NCI-H1930 (cell line): ENCODE results near the gene CRACDL.

Source experiments
- DNase-seq, 2 experiments: peaks; one replicate each; lab custom pipeline; 2025; lab: John Stamatoyannopoulos, UW

The CRACDL gene

DNA sequence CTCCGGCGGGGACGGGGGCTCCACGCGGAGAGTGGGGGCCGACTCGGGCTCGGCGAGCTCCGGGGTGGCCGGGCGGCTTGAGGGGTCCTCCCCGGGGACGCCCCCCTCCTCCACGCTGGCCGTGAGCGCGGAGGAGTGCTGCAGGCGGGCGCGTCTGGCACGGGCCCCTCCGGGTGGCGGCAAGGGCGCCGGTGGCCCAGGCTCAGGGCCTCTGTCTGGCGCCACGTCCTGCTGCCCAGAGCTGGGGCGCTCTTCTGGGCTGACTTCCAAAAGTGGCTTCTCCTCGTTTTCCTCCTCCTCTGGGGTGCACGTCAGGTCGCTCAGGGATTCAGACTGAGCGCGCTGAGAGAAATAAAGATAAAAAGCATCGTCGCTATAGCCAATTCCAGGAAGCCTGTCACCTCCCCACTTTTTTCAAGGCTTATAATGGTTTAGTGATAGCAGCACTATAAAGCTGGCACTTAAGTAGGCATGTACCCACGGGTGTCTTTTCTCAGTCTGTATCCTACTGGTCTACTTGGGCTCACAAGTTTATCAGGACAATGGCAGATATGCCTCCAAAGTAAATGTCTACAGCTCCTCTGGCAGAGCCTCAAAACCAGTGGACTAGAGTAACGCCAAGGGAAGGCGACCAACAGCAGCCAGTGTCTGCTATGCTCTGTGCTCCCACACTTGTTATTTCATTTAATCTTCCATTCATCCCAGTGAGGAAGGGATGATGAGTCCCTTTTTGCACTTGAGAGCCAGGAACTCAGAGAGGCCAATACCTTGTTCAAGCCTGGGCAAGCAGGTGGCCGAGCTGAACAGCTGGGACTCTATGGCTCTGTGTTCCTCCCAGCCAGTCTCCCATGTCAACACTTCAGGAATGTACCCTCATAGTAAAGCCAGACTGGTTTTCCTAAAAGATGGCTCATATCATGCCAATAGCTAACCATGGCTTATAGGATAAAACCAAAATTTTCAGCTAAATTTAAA is 112.5 kb downstream of the CRACDL start:
- DNase-seq: no peak

DNA sequence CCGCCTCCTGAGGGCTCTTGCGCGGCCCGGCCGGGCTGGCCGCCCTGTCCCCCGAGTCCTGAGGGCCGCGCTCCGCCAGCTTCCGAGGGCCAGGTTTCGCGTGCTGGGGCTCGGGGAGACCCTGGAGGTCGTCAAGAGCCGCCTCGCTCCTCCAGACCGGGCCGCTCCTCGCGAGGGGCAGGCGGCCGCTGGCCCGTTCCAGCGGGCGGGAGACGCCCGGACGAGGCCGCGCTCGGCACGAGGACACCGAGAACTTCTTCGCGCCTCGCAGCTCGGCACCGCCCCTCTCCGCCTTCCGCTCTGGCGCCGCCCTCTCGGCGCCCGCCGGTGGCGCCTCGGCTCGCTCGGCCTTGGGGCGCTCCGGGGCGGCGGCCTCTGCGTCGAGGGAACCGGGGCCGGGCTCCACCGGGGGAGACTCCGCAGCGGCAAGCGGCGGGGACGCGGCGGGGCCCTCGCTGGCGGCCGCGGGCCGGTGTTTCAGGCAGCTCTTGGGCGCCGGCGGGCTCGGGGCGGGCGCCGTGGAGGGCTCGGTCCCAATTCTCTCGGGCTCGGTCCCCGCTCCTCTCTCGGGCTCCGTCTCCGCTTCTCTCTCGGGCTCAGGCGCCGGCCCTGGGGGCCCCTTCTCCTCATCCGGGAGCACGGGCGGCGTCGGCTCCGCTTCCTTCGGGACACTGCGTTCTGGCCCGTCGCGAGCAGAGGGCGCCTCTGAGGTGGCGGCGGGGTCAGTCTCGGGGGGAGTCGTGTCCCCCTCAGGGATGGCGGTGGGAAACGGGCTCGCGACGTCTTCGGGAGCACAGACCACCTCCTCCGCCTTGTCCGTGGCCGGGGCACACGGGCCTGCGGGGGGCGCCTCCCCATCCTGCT is 113.5 kb downstream of the CRACDL start:
- no peak for DNase-seq

DNA sequence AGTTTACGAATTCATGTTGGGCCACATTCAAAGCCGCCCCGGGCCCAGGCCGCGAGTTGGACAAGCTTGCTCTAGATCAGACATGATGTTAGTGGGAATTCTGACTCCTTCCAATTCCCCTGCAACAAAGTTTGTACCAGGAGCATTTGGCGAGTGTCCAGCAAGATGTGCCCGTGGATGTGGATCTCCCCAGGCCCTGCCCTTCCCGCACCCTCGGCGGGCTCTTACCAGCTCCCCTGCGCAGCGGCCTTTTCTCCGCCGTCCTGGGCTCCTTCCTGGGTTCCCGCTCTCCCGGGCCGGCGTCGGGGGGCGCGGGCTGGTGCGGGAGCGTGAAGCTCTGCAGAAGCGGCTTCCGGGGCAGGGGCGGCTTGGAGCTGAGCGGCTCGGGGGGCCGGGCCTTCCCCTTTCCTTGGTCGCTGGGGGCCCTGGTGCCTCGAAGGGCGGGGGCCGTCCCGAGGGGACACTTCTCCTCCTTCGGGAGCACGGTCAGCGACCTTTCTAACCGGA is 114.3 kb downstream of the CRACDL start:
- DNase-seq: no peak

DNA sequence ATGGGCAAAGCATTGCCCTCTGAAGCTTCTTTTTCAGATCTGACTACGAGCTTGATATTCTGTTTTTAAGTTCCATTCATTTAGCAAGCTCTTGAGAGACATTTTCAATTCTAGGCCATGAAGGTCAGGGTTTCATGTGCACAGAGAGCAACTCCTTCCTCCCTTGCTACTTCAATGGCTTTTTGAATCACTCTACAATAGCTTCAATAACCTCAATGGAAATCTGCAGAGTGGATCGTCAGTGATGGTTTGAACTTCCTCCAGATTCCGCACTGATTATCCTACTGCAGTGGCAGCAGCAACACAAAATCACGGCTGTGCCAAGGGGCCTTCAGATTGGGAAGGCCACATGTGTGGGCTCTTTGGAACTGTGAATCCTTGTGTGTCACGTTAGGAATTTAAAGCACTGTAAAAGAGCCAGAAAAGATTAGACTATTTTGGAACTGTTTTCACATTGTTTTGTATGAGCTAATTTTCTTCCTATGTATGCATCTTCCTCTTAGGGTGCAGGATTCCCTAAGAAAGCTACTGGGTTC is 116.7 kb downstream of the CRACDL start:
- no peak for DNase-seq

DNA sequence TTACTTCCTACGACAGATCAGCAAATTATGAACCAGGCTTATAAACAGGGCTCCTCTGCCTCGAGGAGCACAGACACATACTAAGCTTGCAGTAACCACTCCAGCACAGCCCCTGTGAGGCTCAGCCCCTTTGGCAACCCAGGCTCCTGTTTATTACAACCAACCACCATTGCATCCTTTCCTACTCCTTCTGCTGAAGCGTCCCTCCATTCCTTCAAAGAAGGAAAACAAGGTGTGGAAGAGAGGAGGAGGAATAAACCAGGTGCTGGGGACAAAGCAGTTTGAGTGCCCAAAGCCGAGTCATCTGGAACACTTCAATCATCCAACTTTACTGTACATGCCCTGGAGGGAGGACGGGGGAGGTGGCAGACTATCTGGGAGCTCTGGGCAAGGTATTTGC is 117.9 kb downstream of the CRACDL start:
- DNase-seq: no peak

DNA sequence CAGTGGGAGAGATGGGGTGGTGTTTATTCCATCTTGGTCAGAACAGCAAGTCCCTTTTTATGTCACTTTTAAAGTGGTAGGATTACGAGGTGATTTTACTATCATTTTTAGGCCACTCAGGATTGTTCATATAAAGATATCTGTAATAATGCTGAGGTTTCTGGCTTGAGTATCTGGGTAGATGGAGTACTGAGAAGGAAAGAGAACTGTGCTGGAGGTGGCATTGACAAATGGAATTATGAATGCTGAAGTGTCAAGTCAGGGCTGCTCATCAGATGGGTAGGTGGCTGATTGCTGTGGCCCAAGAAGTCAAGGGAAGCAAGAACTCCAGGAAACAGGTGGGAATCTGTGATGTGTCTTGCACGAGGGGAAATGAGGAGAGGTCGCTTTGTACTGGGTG is 119.7 kb downstream of the CRACDL start:
- DNase-seq: no peak

DNA sequence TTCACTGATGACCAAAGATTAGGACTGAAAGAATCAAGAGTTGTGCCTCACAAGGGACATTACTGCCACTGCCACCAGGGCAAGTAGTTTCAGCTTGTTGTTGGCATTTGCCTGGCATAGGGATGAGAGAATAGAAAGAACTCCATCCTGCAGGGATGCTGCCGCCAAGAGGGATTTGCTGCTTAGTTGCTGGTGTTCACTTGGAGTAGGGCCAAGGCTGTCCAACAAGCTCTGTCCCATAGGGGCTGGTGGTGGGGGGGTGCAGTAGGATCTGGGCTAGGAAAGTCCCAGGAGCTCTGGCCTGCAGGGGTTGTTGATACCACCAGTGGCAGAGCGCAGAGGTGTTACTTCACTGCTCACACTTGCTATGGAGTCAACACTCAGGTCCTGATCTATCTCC is 120.2 kb downstream of the CRACDL start:
- DNase-seq: no peak

DNA sequence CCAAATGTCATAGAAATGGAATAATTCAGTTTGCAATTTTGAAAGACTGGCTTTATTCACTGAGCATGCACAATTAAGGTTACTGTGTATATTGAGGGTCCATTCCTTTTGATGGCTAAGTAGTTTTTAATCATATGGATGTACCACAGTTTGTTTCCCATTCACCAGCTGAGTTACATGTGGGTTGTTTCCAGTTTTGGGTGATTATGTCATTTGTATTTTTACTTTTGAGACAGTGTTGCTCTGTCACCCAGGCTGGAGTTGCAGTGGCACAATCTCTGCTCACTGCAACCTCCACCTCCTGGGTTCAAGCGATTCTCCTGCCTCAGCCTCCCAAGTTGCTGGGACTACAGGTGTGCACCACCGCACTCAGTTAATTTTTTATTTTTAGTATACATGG is 124.3 kb downstream of the CRACDL start:
- no peak for DNase-seq

DNA sequence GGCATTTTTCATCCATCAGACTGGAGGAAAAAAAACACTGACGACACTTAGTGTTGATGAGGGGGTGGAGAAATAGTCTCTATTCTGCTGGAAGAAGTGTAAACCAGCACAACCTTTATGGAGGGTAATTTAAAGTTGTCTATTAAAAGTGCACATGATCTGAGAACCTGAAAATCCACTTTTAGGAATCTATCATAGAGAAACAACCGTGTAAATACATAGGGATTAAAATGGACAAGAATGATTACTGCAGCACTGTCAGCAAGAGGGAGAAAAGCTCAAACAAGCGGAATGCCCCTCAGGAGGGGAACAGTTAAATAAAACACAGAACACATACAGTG is 125.5 kb downstream of the CRACDL start:
- DNase-seq: no peak

DNA sequence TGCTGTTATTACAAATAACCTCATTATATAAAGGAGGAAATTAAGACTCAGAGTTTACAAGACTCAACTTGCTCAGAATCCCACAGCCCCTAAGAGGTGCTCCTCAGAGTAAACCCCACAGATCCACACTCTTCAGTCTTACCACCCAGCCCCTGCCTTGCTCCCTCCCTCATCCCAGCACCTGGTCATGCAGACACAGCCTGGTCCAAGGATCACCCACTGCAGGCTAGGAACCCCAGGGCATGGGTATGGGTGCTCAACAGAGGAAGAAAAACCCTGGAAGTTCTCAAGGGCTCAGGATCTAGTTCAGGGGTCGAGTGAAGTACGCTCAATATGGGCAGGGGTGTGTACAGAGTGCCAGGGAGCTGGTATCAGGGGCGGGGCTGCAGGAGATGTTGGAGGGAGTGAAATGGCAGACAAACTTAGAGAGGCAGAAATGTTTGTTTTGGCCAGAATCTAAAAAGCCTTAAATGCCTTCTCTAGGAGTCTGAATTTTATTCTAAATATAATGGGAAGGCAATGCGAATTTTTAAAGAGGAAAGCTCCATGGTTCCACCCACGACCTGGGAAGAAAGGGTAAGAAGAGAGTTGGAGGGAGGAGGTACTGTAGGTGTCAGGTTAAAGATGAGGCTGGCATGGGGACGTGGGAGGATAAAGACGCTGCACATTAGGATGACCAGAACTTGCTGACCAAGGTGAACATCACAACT is 126.0 kb downstream of the CRACDL start:
- no peak for DNase-seq

DNA sequence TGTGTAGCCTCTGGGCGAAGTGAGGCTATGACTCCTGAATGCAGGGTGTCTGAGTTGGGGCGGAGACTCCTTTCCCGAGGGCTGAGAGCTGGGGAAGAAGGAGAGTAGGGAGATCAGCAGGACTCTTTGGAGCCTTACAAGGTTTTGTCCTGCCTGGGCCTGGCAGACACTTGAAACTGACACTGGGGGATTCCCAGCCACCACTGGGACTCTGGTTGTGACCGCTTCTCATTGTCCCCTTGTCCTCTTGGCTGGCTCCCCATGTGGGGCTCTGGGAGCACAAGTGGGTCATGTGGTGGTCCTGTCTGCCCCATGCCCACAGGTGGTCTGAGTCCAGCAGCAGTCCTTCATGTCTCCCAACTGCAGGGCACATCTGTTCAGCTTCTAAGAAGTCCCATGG is 126.9 kb downstream of the CRACDL start:
- no peak for DNase-seq

DNA sequence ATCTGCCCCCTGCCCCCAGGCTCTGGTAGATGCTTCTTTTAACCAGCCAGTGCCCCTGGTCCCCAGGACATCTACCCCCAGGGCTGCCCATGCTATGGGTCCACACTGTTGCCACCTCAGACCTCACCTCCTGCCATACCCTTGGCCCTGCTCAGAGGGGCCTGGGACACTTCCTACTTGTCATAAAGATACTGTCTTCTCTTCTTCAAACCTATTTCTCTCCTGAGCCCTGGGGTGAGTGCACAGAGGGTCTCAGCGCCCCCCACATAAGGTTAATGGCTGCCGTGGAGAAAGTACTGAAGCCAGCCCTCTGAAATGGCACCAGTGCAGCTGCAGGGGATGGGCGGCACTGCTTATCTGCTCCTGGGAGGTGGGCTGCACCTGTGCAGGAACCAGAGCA is 127.5 kb downstream of the CRACDL start:
- no peak for DNase-seq

DNA sequence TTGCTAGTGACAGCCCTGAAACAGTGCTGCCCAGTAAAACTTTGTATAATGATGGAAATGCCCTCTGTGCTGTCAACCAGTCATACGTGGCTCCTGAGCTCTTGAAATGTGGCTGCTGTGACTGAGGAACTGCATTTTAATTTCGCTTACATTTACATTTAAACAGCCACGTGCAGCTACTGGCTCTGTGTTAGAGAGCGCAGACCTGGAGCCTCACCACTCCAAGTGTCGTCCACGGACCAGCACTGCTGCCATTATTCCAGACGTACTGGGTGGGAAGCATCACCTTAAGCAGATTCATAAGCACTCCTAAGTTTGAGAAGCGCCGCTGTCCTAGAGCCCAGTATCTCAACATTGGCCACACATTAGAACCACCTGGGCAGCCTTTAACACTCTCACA is 128.1 kb downstream of the CRACDL start:
- no peak for DNase-seq

DNA sequence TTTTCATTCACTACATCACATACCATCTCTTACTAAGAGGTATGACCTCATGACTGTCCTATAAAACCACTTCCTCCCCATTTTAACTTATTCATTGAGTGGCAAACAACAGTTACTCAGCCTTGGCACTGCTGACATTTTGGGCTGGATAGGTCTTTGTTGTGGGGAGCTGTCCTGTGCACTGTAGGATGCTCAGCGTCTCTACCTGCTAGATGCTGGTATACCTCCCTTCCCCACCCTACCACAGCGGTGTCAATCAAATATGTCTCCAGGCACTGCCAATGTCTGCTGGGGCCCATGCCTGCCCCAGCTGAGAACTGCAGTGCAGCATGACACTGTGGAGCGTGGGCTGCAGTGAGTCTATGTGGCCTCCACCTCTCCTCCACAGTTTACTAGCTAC is 128.8 kb downstream of the CRACDL start:
- no peak for DNase-seq

DNA sequence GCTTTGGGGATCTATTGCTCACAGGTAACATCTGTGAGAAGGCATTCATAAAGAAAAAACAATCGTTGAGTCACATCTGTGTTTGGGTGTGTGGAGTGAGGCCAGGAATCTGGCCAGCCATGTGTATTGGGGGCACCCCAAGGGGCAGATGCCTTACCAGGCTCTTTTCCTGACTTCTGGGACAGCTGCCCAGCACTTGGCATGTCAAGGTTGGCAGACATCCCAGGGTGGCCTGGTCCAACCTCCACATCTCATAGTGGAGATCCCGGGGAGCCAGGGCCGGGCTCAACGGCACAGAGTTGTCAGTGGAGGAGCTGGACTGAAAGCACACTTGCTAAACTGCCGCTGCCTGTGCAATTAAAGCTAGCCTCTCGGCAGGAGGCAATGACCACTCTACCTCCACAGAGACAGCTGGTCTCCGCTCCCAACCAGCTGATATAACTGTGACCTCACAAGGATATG is 129.8 kb downstream of the CRACDL start:
- no peak for DNase-seq

DNA sequence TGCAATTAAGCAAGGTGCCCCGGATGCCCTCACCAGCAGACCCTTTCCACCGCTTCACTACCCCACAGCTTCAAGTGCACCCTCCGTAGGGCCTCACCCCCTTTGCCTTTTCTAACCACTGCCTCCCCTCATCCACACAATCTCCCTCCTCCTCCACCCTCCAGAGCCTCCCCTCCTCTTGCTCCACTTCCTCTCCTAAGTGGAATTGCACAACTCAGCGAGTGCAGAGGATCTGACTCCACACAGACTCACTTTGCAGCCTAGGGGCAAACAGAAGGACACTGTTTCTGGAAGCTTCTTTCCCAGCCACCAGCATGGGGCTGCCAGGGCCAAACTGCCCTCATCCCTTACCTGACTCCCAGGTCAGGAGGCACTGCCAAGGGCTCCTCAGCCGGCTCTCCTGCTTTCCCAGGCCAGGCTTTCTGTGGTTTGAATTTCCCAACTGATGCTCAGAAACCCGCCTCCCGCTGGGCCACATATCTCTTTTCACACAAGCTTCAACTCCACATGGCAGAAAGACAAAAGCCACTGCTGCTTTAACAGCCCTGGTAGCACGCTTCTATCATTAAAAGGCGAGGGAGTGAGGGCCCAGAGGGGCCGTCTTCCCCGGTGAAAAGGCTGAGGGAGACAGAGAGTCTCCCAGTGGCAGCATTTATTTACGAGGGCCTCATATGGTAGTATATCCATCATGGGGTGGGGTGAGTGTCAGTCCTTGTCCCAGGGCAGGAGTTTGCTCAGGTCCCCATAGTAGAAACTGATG is 130.4 kb downstream of the CRACDL start:
- DNase-seq: no peak

DNA sequence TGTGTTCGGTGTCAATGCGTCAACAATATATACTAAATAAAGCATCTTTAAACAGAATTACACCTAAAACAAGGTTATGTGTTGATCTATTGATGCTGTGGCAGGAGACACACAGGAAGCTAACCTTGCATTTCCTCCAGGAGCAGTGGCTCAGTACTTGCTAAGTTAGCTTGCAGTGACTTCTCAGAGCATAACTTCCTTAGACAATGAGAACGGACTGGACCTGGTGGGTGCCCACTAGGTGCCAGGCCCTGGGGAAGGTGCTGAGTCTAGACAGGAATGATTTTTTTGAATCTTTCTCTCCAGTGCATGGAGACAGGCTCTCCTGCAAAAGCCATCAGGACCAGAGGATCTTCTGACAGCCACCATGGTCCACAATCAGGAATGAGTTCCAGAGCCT is 131.3 kb downstream of the CRACDL start:
- no peak for DNase-seq

DNA sequence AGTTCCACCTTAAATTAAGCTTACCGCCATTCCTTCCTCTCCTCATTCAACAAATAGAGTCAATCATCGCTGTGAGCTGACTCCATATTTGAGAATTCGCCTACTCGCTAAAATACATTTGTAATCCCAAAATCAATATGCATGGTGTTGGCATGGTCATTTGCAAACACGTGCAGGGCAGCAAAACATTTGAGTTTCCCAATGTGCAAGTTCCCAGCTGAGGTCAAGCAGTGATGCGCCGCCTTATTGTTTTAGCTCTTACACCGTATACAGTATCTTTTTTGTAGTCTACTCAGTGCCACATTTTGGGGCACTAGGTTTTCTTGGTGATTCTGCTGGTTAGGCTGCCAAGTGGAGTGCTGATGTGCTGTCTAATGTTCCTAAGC is 131.8 kb downstream of the CRACDL start:
- no peak for DNase-seq

DNA sequence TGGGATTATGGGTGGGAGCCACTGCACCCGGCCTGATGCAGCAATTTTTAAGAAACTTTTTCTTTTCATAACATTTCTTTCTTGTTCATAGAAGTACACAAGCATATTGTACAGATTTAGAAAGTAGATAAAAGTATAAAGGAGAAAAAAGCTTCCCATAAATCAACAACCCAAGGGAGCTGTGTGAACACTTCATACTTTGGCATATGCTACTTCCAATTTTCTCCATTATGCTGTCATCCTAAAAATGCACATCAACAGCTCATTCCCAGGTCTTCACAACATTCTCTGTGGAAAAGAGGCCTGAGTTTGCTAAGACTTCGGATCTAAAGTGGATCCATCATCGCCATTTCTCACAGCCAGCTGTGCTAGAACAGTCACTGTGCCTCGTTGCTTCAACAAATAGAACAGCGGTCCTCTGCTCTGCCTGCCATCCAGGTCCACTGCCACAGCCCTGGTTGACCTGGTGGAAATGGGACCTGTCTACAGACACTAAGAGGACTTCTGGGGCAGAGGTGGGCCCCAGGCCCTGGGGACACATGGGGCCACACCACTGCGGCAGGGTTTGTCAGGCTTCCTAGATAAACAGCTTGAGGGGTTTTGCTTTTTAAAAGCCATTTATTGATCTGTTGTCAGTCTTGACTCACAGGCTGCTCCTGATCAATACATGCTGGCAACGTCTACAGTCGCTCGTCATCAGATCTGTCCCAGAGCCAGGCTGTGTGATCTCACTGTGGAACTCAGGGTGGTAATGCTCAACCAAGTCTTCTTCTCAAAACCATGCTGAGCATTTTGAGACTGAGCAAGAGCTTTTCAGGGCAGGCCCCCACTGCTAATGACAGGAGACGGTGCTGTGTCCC is 132.4 kb downstream of the CRACDL start:
- no peak for DNase-seq

DNA sequence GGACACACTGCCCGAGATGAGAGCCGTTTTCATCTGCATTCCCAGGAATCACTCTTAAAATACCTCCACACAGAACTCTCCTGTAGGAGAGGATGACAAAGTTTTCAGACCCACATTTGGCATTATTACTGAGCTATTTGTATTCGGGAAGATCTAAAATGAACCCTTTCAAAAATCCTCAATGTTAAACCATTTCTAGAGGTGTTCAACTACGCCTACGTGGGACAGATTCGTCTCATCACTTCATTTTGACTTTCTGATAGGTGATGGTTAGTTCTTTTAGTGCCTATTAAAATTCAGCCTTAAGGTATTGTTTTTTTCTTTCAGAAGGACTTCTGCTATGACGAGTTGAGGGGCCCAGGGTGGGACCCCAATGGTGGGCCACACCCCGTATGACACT is 133.7 kb downstream of the CRACDL start:
- DNase-seq: no peak
